ENCODE data around the gene MMP28. TPM values are rescaled to one million over a fixed set of nuclear protein-coding genes. Genes with fewer than 3 reads are reported as not detected.

Gene MMP28
- total and polyA plus RNA-seq, 10 of the 15 experiments (the other 5 are each of a cell fraction or from before 2014, with no cell fraction given) = not detected

DNA sequence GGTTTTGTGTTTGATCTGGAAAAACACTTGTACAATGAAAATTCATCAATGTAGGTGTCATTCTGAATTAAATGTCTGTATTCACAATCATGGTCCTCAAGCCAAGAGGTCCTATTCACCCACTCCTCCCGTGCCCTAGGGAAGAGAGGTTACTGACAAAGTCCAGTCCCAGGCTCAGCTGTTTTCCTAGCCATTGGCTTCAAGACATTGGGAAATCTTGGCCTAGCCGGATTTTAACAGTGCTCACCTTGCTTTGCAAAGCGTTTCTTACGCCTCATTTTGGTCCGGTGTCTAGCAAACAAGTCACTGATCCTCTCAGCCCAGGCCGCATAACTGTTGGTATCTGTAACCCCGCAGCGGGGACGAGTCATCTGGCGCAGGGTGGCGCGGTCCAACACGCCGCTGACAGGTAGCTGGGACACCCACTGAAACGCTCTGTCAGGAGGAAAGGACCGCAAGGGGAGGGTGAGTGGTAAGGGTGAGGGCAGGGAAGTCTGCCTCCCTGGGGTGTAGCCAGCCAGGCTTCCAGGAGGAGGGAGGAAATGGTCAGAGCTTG, 16.7 kb downstream of the MMP28 start:
- no peak overlapping the region for H3K4me2 ChIP-seq (ENCODE audit: control insufficient read depth, insufficient read depth)
- H3K36me3 ChIP-seq (ENCODE audit: control insufficient read depth in 2 of 2, insufficient read depth in 2 of 2, low read length in 1 of 2) = no peaks in the 10 kb centered on the region
- H3K27me3 ChIP-seq (replicated peaks in 1 of 2; ENCODE audit: control insufficient read depth in 2 of 2, insufficient read depth in 2 of 2, low read length in 1 of 2) = peaks cover 3% of the 10 kb centered on the region in 2 experiments
- no peak overlapping the region for H3K4me3 ChIP-seq
- no TSS peak for BruUV-seq (replicated peaks)
- 66% methylated on average over 16 of the region's 16 CpGs for WGBS (ENCODE audit: insufficient coverage, insufficient replicate concordance, low lambda C conversion rate, missing lambda C conversion rate)
- CTCF ChIA-PET = interaction anchor here (1.2 kb wide), 1 partner anchor 15 kb away, joined by 4 read pairs; no protein-coding TSS in a partner anchor
- no peak for ATAC-seq
- no peak overlapping the region for H2AFZ ChIP-seq (ENCODE audit: control insufficient read depth, low read depth, low read length)
- SMC1A ChIA-PET (ENCODE audit: uncharacterized antibody, unreplicated experiment) = no interaction called here
- no peak overlapping the region for H3K27ac ChIP-seq (ENCODE audit: control insufficient read depth, insufficient read depth)
- no peaks in the 10 kb centered on the region for H3K79me2 ChIP-seq (ENCODE audit: control insufficient read depth, insufficient read depth, low read length)
- POLR2A ChIA-PET = no interaction called here
- intact Hi-C loops (cut with micrococcal nuclease; ENCODE audit: unreplicated experiment) = no loop called here
- no peak for DNase-seq (ENCODE audit: low read depth, low spot score)
- TF ChIP-seq CEBPB (IDR thresholded peaks at IDR 0.05; ENCODE audit: borderline replicate concordance in 1 of 2, low read depth in 2 of 2, low read length in 2 of 2) (no peak), RCOR1 (conservative IDR thresholded peaks at IDR 0.05; ENCODE audit: low read depth, low read length) (no peak), ZNF217 (IDR thresholded peaks at IDR 0.05) (no peak), POLR2AphosphoS2 (IDR thresholded peaks at IDR 0.05; ENCODE audit: low read depth, low read length) (no peak), BHLHE40 (IDR thresholded peaks at IDR 0.05; ENCODE audit: borderline replicate concordance in 1 of 2, low read depth in 2 of 2, low read length in 1 of 2) (no peak), STAT3 (IDR thresholded peaks at IDR 0.05; ENCODE audit: low read depth, low read length) (no peak), YY1 (IDR thresholded peaks at IDR 0.05; ENCODE audit: low read depth, low read length) (no peak), ETV6 (conservative IDR thresholded peaks at IDR 0.05 in 1 of 2, IDR thresholded peaks at IDR 0.05 in 1 of 2; ENCODE audit: borderline replicate concordance in 1 of 2, low read depth in 1 of 2) (no peak)
- TF ChIP-seq, protein P1, sequence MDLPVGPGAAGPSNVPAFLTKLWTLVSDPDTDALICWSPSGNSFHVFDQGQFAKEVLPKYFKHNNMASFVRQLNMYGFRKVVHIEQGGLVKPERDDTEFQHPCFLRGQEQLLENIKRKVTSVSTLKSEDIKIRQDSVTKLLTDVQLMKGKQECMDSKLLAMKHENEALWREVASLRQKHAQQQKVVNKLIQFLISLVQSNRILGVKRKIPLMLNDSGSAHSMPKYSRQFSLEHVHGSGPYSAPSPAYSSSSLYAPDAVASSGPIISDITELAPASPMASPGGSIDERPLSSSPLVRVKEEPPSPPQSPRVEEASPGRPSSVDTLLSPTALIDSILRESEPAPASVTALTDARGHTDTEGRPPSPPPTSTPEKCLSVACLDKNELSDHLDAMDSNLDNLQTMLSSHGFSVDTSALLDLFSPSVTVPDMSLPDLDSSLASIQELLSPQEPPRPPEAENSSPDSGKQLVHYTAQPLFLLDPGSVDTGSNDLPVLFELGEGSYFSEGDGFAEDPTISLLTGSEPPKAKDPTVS (IDR thresholded peaks at IDR 0.05; ENCODE audit: low read depth, low read length) = no peak
- RAD21 ChIA-PET (ENCODE audit: unreplicated experiment) = no interaction called here
- no peaks in the 10 kb centered on the region for H3K4me1 ChIP-seq (ENCODE audit: control insufficient read depth, insufficient read depth, low read length)
- in situ Hi-C loops (cut with MboI) = no loop called here
- FAIRE-seq = no peak
- no peaks in the 10 kb centered on the region for H4K20me1 ChIP-seq (ENCODE audit: control insufficient read depth, insufficient read depth)
- H3K9me3 ChIP-seq (replicated peaks; ENCODE audit: control insufficient read depth, insufficient read depth, low read length) = no peaks in the 10 kb centered on the region
- no peak overlapping the region for H3K9ac ChIP-seq (ENCODE audit: control insufficient read depth, insufficient read depth, low read length)
